ENCODE data around the gene MYO7A.

The MYO7A gene

GRCh38 chr11:77158041-77158695 is 30.1 kb downstream of the MYO7A start:
- no peak overlapping the region for H3K4me3 ChIP-seq (ENCODE audit: low read length)
- no peak for TF ChIP-seq ZNF274 (IDR thresholded peaks at IDR 0.05; ENCODE audit: low read depth, low read length)

- TF ChIP-seq ZNF274 (IDR thresholded peaks at IDR 0.05; ENCODE audit: low read depth, low read length): no peak
These were observed 31.3 kb downstream of the MYO7A start for GRCh38 chr11:77159219-77159936.

GRCh38 chr11:77159937-77160495 is 32.0 kb downstream of the MYO7A start:
- no peak overlapping the region for H3K4me3 ChIP-seq (ENCODE audit: low read length)
- no peak for TF ChIP-seq ZNF274 (IDR thresholded peaks at IDR 0.05; ENCODE audit: low read depth, low read length)

More at GRCh38 chr11:77159219-77159936, 31.3 kb downstream of the MYO7A start:
- H3K4me3 ChIP-seq (ENCODE audit: low read length): no peak overlapping the region

GRCh38 chr11:77163271-77163670 is 35.2 kb downstream of the MYO7A start:
- TF ChIP-seq ZNF274 (IDR thresholded peaks at IDR 0.05; ENCODE audit: low read depth, low read length): no peak
- H3K4me3 ChIP-seq (ENCODE audit: low read length): no peak overlapping the region

GRCh38 chr11:77165066-77165465 is 37.0 kb downstream of the MYO7A start:
- TF ChIP-seq ZNF274 (IDR thresholded peaks at IDR 0.05; ENCODE audit: low read depth, low read length): no peak

GRCh38 chr11:77166021-77166420 is 38.0 kb downstream of the MYO7A start:
- no peak overlapping the region for H3K4me3 ChIP-seq (ENCODE audit: low read length)
- TF ChIP-seq ZNF274 (IDR thresholded peaks at IDR 0.05; ENCODE audit: low read depth, low read length): no peak

More at GRCh38 chr11:77165066-77165465, 37.0 kb downstream of the MYO7A start:
- H3K4me3 ChIP-seq (ENCODE audit: low read length): no peak overlapping the region

GRCh38 chr11:77167111-77167626 is 39.1 kb downstream of the MYO7A start:
- TF ChIP-seq ZNF274 (IDR thresholded peaks at IDR 0.05; ENCODE audit: low read depth, low read length): no peak
- H3K4me3 ChIP-seq (ENCODE audit: low read length): no peak overlapping the region

GRCh38 chr11:77167791-77168190 is 39.7 kb downstream of the MYO7A start:
- H3K4me3 ChIP-seq (ENCODE audit: low read length): no peak overlapping the region
- no peak for TF ChIP-seq ZNF274 (IDR thresholded peaks at IDR 0.05; ENCODE audit: low read depth, low read length)

- no peak for TF ChIP-seq ZNF274 (IDR thresholded peaks at IDR 0.05; ENCODE audit: low read depth, low read length)
- H3K4me3 ChIP-seq (ENCODE audit: low read length): no peak overlapping the region
These were observed 42.1 kb downstream of the MYO7A start for GRCh38 chr11:77170107-77170506.

- no peak for TF ChIP-seq ZNF274 (IDR thresholded peaks at IDR 0.05; ENCODE audit: low read depth, low read length)
- no peak overlapping the region for H3K4me3 ChIP-seq (ENCODE audit: low read length)
These were observed 43.2 kb downstream of the MYO7A start for GRCh38 chr11:77171254-77171653.

- TF ChIP-seq ZNF274 (IDR thresholded peaks at IDR 0.05; ENCODE audit: low read depth, low read length): no peak
- no peak overlapping the region for H3K4me3 ChIP-seq (ENCODE audit: low read length)
These were observed 44.0 kb downstream of the MYO7A start for GRCh38 chr11:77171885-77172665.

GRCh38 chr11:77172666-77172982 is 44.6 kb downstream of the MYO7A start:
- TF ChIP-seq ZNF274 (IDR thresholded peaks at IDR 0.05; ENCODE audit: low read depth, low read length): no peak
- H3K4me3 ChIP-seq (ENCODE audit: low read length): no peak overlapping the region

- TF ChIP-seq ZNF274 (IDR thresholded peaks at IDR 0.05; ENCODE audit: low read depth, low read length): no peak
- no peak overlapping the region for H3K4me3 ChIP-seq (ENCODE audit: low read length)
These were observed 45.4 kb downstream of the MYO7A start for GRCh38 chr11:77173494-77173893.

- no peak overlapping the region for H3K4me3 ChIP-seq (ENCODE audit: low read length)
- TF ChIP-seq ZNF274 (IDR thresholded peaks at IDR 0.05; ENCODE audit: low read depth, low read length): no peak
These were observed 46.5 kb downstream of the MYO7A start for GRCh38 chr11:77174559-77174958.

Measured in GM08714 (cell line).